Aorta (tissue), 5 donors: Measurements from ENCODE around the gene FBXW12. TPM values are rescaled to one million over a fixed set of nuclear protein-coding genes. Genes with fewer than 3 reads are reported as not detected.

Source experiments
- ATAC-seq: fragments of 200-7000 bp; cut with Tn5 transposase; one replicate; pipeline ENCODE4 v1.9.1; 2022; ENCODE audit warnings: moderate library complexity; ENCODE audit not compliant: low FRiP score
- DNase-seq, 2 donors: peaks; one replicate each; pipeline ENCODE4 v3.0.0-alpha.2; 2020
- H3K27ac ChIP-seq, 2 donors: one replicate each; pipeline ENCODE4 v1.5.1; 2013; ENCODE audit warnings: low read length in 2 of 2, mild to moderate bottlenecking in 2 of 2, moderate library complexity in 2 of 2, control low read depth in 1 of 2, inconsistent platforms in 1 of 2, low read depth in 1 of 2
- H3K27me3 ChIP-seq, 2 donors: one replicate each; pipeline ENCODE4 v1.6.1; 2013; ENCODE audit warnings: control low read depth in 1 of 2, low read length in 1 of 2, mild to moderate bottlenecking in 1 of 2, moderate library complexity in 1 of 2; ENCODE audit not compliant: insufficient read depth in 2 of 2, control insufficient read depth in 1 of 2
- H3K36me3 ChIP-seq, 2 donors: one replicate each; pipeline ENCODE4 v1.6.1; 2013; ENCODE audit warnings: control low read depth in 1 of 2, low read length in 1 of 2, mild to moderate bottlenecking in 1 of 2; ENCODE audit not compliant: insufficient read depth in 2 of 2, control insufficient read depth in 1 of 2
- H3K4me1 ChIP-seq, 2 donors: one replicate each; pipeline ENCODE4 v1.6.1; 2013; ENCODE audit warnings: low read length in 2 of 2, control low read depth in 1 of 2, mild to moderate bottlenecking in 1 of 2, moderate library complexity in 1 of 2; ENCODE audit not compliant: insufficient read depth in 2 of 2, control insufficient read depth in 1 of 2
- H3K4me3 ChIP-seq, 2 donors: one replicate each; pipeline ENCODE4 v1.5.1; 2013; ENCODE audit warnings: low read length in 2 of 2, control low read depth in 1 of 2, mild to moderate bottlenecking in 1 of 2
- H3K9me3 ChIP-seq: one replicate; pipeline ENCODE4 v1.6.1; 2013; ENCODE audit warnings: mild to moderate bottlenecking, low read length; ENCODE audit not compliant: control insufficient read depth
- WGBS, 2 donors: extraction: QIAGEN DNeasy Blood & Tissue Kit; methylation state at CpG; one replicate each; pipeline ENCODE4 v1.1.7; 2013; 5-methylcytosine and 5-hydroxymethylcytosine counted together
- intact Hi-C, 2 donors: fragments of 100-400 bp; cut with DNase I; formaldehyde crosslinking; loops; one replicate each; pipeline versions ENCODE4 v1.14.2 to v1.15.0; 2022
- polyA plus RNA-seq, 2 donors: library from polyadenylated mRNA; stranded (reverse); fragments of 200-250 nt; gene quantifications; one replicate each; pipeline ENCODE4 v1.2.3, GENCODE V29; 2013
- total RNA-seq, 2 donors: library from RNA; stranded (reverse); fragmentation: NEBNext Ultra II Directional; extraction: Animal tissue kit (Norgen Biotek cat#: 25700); gene quantifications; one replicate each; pipeline ENCODE4 v1.2.1, GENCODE V29; 2021
- donor health status: healthy with polysubstance abuse.
- donor health status: Bipolar disorder and iron deficiency.
- donor health status: DM: no; HTN: no; CAD: no.
- donor health status: DM: no; HTN: no; CAD: no.
- donor health status: DM: yes; HTN: yes; CAD: no.

The FBXW12 gene
- total and polyA plus RNA-seq, 4 donors: not detected

DNA sequence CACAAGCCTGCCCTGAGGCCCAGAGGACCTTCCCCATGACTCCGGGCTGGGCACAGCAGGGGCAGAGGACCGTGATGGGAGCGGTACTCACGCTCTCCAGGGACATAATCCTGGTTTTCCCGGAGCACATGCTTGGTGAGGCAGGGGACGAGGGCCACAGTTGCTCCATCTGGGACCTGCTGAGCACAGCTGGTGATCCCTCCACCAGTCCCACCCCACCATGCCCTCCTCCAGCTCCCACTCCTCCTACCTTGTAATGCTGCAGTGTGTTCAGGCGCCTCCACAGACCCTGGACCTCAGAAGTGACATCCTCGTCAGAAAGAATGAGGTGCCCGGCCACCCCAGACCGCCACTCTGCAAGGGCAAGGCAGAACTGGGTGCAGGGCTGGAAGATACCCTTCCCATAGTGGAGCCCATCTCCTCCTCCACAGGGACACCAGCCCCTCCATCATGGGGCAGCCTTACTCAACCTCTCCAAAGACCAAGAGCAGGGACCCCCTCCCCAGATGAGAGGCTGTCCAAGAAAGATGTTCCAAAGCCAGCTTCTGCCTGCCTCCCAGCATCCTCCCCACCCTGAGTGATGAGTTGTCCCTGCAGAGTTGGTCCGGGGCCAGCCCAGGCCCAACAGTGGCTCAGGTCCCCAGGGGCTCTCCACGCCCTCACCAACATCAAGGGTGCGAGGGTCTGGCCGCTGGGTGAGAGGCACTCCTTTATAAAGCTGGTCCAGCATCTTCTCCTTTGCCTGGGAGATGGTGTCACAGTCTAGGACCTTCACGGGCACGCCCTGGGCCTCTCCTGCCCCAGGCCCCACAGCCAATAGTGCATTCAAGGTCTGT is 38.4 kb downstream of the FBXW12 start:
- Histone ChIP-seq H3K9me3 (no peaks in the 10 kb centered on the region), H3K36me3 (peaks cover 0 to 20% of the 10 kb centered on the region in 2 donors), H3K27ac (no peak overlapping the region), H3K4me3 (no peak overlapping the region), H3K27me3 (no peaks in the 10 kb centered on the region), H3K4me1 (no peaks in the 10 kb centered on the region)
- WGBS, 2 donors: 93% methylated on average over 16 of the region's 16 CpGs
- DNase-seq (peak; percentile 34 to 61), ATAC-seq (no peak)
- intact Hi-C loops: no loop called here

DNA sequence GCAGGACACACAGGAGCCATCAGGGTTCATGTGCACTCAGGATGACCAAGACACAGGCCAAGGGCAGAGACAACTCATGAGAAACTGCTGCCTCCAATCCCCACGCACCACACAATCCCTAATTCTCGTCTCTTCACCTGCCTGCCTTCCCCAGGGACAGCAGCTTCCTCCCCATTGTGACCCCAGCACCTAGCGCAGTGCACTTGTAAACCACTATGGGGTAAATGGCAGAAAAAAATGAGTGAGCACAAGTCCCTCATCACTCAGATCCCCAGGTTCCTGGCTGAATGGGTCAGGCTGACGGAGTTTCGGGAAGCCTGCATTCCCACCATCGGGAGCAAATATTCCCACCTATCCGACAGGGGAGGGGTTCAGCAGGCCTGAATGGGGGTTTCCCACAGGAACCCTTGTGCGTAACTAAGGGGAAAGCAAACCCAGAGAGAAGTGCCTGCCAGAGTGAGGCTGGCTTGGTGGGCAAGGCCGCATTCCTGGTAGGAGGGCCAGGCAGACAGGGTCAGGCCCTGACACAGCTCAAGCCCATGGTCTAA is 39.1 kb downstream of the FBXW12 start:
- no peaks in the 10 kb centered on the region for H3K27me3 ChIP-seq
- no peaks in the 10 kb centered on the region for H3K9me3 ChIP-seq
- H3K36me3 ChIP-seq: peaks cover 0 to 20% of the 10 kb centered on the region in 2 donors
- intact Hi-C loops: no loop called here
- no peak overlapping the region for H3K4me3 ChIP-seq
- WGBS, 2 donors: 94 to 95% methylated on average over 9 of the region's 9 CpGs
- no peak for ATAC-seq
- H3K4me1 ChIP-seq: no peaks in the 10 kb centered on the region
- DNase-seq: peak; percentile 29 to 39
- no peak overlapping the region for H3K27ac ChIP-seq

DNA sequence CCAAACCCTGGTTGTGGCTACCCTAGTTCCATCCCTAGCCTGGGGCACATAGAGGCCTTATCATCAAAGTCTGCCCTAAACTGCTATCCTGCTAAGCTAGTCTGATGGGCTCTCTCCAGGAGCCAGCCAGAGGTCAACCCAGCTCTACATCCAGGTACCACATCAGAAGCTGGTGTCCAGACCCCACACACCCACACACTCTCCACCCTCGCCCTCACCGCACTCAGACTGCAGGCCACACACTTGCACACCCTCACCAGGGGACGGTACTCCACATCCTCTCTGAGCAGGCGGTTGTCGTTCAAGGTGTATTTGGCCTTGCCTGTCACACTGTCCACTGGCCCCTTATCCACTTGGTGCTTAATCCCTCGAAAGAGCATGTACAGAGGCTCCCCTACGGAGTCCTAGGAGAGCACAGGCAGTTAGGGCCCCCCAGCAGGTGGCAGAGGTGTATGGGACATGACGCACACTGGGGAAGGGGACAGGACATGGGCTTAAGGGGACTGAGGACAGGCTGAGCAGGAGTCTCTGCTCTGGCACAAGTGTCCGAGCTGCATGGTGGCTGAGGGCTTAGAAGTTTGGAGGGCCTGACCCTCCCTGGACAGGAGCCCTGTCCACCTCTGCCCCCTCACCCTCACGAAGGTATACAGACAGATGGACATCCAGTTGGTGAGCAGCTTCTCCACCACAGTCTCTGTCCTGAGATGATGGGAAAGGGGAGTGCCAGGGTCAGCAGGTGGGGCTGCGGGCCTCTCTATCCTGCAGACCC is 39.8 kb downstream of the FBXW12 start:
- DNase-seq: peak; percentile 30 to 48
- intact Hi-C loops: no loop called here
- no peak for ATAC-seq
- no peaks in the 10 kb centered on the region for H3K4me1 ChIP-seq
- peaks cover 0 to 22% of the 10 kb centered on the region in 2 donors for H3K36me3 ChIP-seq
- H3K9me3 ChIP-seq: no peaks in the 10 kb centered on the region
- no peak overlapping the region for H3K27ac ChIP-seq
- H3K27me3 ChIP-seq: no peaks in the 10 kb centered on the region
- H3K4me3 ChIP-seq: no peak overlapping the region
- 90 to 92% methylated on average over 11 of the region's 11 CpGs for whole genome bisulfite sequencing, 2 donors

GRCh38 chr3:48412375-48413001 is 40.5 kb downstream of the FBXW12 start:
- 93 to 95% methylated on average over 17 to 19 of the region's 19 CpGs for WGBS, 2 donors
- DNase-seq: peak; percentile 34 to 77
- Histone ChIP-seq H3K9me3 (no peaks in the 10 kb centered on the region), H3K36me3 (peaks cover 0 to 22% of the 10 kb centered on the region in 2 donors), H3K4me3 (no peak overlapping the region), H3K4me1 (no peaks in the 10 kb centered on the region), H3K27ac (no peak overlapping the region), H3K27me3 (no peaks in the 10 kb centered on the region)
- intact Hi-C loops: no loop called here
- no peak for ATAC-seq

DNA sequence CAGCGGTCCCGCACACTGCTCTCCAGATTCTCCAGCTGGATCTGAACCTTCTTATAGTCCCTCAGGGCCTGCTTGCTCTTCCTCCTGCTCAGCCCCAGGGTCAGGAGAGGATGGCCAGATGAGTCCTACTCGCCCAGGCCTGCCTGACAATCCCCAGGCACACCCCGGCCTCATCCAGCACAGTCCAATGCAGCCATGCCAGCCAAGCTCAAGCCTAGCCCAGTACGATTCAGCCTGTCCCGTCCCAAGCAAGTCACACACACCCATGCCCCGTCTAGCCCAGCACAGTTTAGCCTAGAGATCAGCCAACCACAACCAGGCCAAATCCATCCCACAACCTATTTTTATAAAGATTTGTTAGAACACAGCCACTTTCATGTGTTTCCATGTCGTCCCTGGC is 41.1 kb downstream of the FBXW12 start:
- 33 to 36% methylated on average over 8 of the region's 8 CpGs for WGBS, 2 donors
- Histone ChIP-seq H3K4me3 (no peak overlapping the region), H3K27ac (no peak overlapping the region), H3K36me3 (peaks cover 0 to 24% of the 10 kb centered on the region in 2 donors), H3K4me1 (no peaks in the 10 kb centered on the region), H3K9me3 (no peaks in the 10 kb centered on the region), H3K27me3 (no peaks in the 10 kb centered on the region)
- DNase-seq: peak; percentile 38 to 51
- peak; percentile 37 for ATAC-seq
- intact Hi-C loops: no loop called here

DNA sequence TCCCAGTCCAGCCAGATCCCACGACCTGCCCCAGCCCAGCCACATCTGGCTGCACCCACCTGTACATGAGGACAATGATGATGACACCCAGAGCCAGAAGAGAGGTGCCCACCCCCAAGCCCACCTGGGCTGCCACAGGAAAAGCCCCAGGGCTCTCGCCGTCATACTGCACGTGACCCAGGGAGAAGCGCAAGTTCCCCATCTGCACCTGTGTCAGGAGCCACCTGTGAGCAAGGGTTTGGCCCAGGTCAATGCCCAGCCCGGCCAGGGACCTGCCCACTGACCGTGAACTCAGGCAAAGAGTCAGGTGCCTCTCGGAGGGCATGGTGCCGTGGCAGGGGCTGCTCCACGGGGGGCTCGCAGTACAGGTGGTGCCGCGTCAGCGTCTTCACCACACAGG is 41.6 kb downstream of the FBXW12 start:
- no peaks in the 10 kb centered on the region for H3K9me3 ChIP-seq
- peaks cover 0 to 25% of the 10 kb centered on the region in 2 donors for H3K36me3 ChIP-seq
- WGBS, 2 donors: 83 to 87% methylated on average over 14 of the region's 14 CpGs
- ATAC-seq (no peak), DNase-seq (peak; percentile 46 to 75)
- peak overlapping the region; percentile 0 to 15 for H3K27ac ChIP-seq
- intact Hi-C loops: no loop called here
- no peak overlapping the region for H3K4me3 ChIP-seq
- H3K27me3 ChIP-seq: no peaks in the 10 kb centered on the region
- no peaks in the 10 kb centered on the region for H3K4me1 ChIP-seq

- Histone ChIP-seq H3K27ac (peak overlapping the region in 1 of 2 donors; percentile 15), H3K27me3 (no peaks in the 10 kb centered on the region), H3K4me3 (no peak overlapping the region), H3K9me3 (no peaks in the 10 kb centered on the region), H3K36me3 (peaks cover 0 to 23% of the 10 kb centered on the region in 2 donors), H3K4me1 (no peaks in the 10 kb centered on the region)
- WGBS, 2 donors: 61 to 64% methylated on average over 25 of the region's 25 CpGs
- no peak for ATAC-seq
- peak; percentile 52 to 75 for DNase-seq
- intact Hi-C loops: no loop called here
Measured at GRCh38 chr3:48414376-48415250, 42.6 kb downstream of the FBXW12 start.
